Breast epithelium (tissue), 3 donors: ENCODE results near the gene NLGN4X.

Experiments used
- POLR2A ChIP-seq: fragments of 450-650 bp; IDR thresholded peaks from one replicate; pipeline ENCODE4 v1.6.1; 2016; ENCODE audit warnings: antibody characterized with exemption, mild to moderate bottlenecking, moderate library complexity
- POLR2AphosphoS5 ChIP-seq, 3 donors: sonication (generic); formaldehyde crosslinking; IDR thresholded peaks; one replicate each; pipeline ENCODE4 v1.6.1; 2017; ENCODE audit warnings: antibody characterized with exemption in 3 of 3
- TF ChIP-seq, protein P1 (sequence below), 3 donors: fragments of 450-650 bp; IDR thresholded peaks; one replicate each; pipeline ENCODE4 v1.5.1; 2016 to 2017; ENCODE audit warnings: antibody characterized with exemption in 3 of 3, mild to moderate bottlenecking in 3 of 3, moderate library complexity in 3 of 3

DNA sequence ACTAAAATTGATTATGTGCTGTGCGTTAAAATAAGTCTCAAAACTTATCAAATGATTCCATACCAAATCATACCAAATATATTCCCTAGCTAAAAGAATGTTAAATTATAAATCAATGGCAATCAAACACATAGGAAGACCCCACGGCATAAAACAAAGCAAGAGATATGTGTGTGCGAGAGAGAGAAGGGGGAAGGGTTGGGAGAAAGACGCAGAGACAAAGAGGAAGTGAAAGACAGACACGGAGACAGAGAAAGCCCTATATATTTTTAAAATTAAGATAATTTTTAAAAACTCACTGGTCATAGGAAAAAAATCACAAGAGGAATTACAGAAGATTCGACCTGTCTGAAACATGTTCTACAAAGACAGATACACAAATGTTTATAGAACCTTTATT is 371.4 kb downstream of the NLGN4X start:
- TF ChIP-seq, protein P1, sequence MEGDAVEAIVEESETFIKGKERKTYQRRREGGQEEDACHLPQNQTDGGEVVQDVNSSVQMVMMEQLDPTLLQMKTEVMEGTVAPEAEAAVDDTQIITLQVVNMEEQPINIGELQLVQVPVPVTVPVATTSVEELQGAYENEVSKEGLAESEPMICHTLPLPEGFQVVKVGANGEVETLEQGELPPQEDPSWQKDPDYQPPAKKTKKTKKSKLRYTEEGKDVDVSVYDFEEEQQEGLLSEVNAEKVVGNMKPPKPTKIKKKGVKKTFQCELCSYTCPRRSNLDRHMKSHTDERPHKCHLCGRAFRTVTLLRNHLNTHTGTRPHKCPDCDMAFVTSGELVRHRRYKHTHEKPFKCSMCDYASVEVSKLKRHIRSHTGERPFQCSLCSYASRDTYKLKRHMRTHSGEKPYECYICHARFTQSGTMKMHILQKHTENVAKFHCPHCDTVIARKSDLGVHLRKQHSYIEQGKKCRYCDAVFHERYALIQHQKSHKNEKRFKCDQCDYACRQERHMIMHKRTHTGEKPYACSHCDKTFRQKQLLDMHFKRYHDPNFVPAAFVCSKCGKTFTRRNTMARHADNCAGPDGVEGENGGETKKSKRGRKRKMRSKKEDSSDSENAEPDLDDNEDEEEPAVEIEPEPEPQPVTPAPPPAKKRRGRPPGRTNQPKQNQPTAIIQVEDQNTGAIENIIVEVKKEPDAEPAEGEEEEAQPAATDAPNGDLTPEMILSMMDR (IDR thresholded peaks at IDR 0.05) = no peak
- TF ChIP-seq POLR2A (no peak), POLR2AphosphoS5 (IDR thresholded peaks at IDR 0.05) (no peak)
